SU-DHL-6 (cell line): ENCODE results near the gene MIB2.

Source experiments
- H2AFZ ChIP-seq: fragments of 200-600 bp; sonication (generic); 2 replicates; pipeline ENCODE4 v1.6.1; 2014; ENCODE audit warnings: low read depth, mild to moderate bottlenecking, moderate library complexity, mixed read lengths, antibody characterized with exemption, low read length; ENCODE audit not compliant: severe bottlenecking
- H3F3A ChIP-seq: fragments of 200-600 bp; shearing (Covaris generic); 2 replicates; pipeline ENCODE4 v1.6.0; 2016; ENCODE audit warnings: antibody characterized with exemption, mild to moderate bottlenecking; ENCODE audit not compliant: insufficient read depth
- H3K27ac ChIP-seq: fragments of 200-600 bp; sonication (generic); 2 replicates; pipeline ENCODE4 v1.5.1; 2016; ENCODE audit warnings: low read depth, mild to moderate bottlenecking, low read length, moderate library complexity, mixed read lengths
- H3K27me3 ChIP-seq: fragments of 200-600 bp; sonication (generic), shearing (Covaris generic); 2 replicates; pipeline ENCODE4 v1.6.0; 2014; ENCODE audit warnings: mild to moderate bottlenecking, low read length
- H3K36me3 ChIP-seq: fragments of 200-600 bp; sonication (generic); 2 replicates; pipeline ENCODE4 v1.6.1; 2014; ENCODE audit warnings: mild to moderate bottlenecking, low read length, mixed read lengths
- H3K4me2 ChIP-seq: fragments of 300-600, 200-600 bp; shearing (Covaris generic), sonication (generic); 2 replicates; pipeline ENCODE4 v1.6.0; 2014; ENCODE audit warnings: low read length, low read depth, mild to moderate bottlenecking; ENCODE audit not compliant: poor library complexity, severe bottlenecking
- H3K4me3 ChIP-seq: fragments of 200-600 bp; sonication (generic); 2 replicates; pipeline ENCODE4 v1.5.1; 2014; ENCODE audit warnings: antibody characterized with exemption, low read length, mild to moderate bottlenecking, mixed read lengths; ENCODE audit not compliant: insufficient read depth, poor library complexity, severe bottlenecking
- H3K79me2 ChIP-seq: fragments of 200-600 bp; sonication (generic); 2 replicates; pipeline ENCODE4 v1.6.1; 2014; ENCODE audit warnings: mild to moderate bottlenecking, low read length, moderate library complexity; ENCODE audit not compliant: insufficient read depth
- H3K9ac ChIP-seq: fragments of 200-600 bp; sonication (generic); 2 replicates; pipeline ENCODE4 v1.7.0; 2014; ENCODE audit warnings: mild to moderate bottlenecking, low read length
- H3K9me2 ChIP-seq: fragments of 200-600 bp; sonication (generic); replicated peaks from 2 replicates; pipeline ENCODE4 v1.6.1; 2014; ENCODE audit warnings: low read length; ENCODE audit not compliant: insufficient read depth
- H3K9me3 ChIP-seq: fragments of 200-600 bp; sonication (generic); 2 replicates; pipeline ENCODE4 v1.6.1; 2014; ENCODE audit warnings: low read length, mixed read lengths; ENCODE audit not compliant: insufficient read depth
- H4K20me1 ChIP-seq: fragments of 200-600 bp; sonication (generic); 2 replicates; pipeline ENCODE4 v1.6.1; 2014; ENCODE audit warnings: low read depth, mild to moderate bottlenecking, antibody characterized with exemption, low read length, moderate library complexity, mixed read lengths
- EZH2phosphoT487 ChIP-seq: fragments of 200-600 bp; sonication (generic), shearing (Covaris generic); conservative IDR thresholded peaks from 2 replicates; pipeline ENCODE4 v1.6.1; 2018; ENCODE audit warnings: mild to moderate bottlenecking, antibody characterized with exemption, low read length, moderate library complexity, mixed read lengths
- TF ChIP-seq, protein P1 (sequence below): fragments of 200-600 bp; sonication (generic); IDR thresholded peaks from one replicate; pipeline ENCODE4 v1.5.1; 2017; ENCODE audit warnings: antibody characterized with exemption, mild to moderate bottlenecking, low read length, moderate library complexity; ENCODE audit not compliant: insufficient read depth, poor library complexity, severe bottlenecking

Gene MIB2

DNA sequence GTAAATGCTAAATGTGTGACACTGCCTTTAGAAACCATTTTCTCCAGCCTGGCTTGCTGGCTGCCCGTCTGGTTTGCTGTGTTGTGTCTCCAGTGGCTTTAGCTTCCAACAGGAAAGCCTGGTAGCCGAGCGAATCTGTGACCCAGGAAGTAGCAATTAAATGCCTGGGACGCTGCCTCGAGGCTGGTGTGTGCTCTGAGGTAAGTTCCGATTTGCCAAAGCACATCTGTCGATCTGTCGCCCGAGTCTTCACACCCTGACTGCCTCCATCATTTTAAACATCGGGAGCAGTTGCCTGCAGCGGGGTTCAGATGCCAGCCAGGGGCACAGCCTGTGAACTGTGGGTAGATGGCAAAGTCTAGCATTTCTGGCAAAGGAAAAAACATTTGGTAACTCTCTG lies 2.2 kb downstream of the MIB2 start:
- no peak overlapping the region for H3K27ac ChIP-seq

DNA sequence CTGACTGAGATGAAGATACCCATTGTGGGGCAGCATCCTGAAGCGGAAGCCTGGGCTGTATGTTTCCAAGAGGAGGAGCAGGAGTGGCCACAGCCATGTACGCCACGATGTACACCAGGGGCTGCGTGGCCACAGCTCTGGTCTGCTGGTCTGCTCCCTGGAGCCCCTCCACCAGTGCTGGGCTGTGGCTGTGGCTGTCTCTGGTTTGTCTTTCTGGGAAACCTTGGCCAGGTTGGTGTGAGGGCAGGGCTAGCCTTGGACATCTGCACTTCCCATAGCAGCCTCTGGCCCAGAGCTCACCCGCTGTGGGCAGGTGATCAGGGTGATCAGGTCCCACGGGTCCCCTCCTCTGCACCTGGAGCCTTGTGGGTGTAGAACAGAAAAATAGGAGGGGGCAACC lies 2.6 kb downstream of the MIB2 start:
- no peak overlapping the region for H3K4me3 ChIP-seq
- H2AFZ ChIP-seq = no peak overlapping the region
- no peaks in the 10 kb centered on the region for H4K20me1 ChIP-seq
- H3K4me2 ChIP-seq = no peak overlapping the region
- H3K79me2 ChIP-seq = 0 out of 2 replicates have a peak, but pooled peaks cover 3% of the 10 kb centered on the region
- H3K9ac ChIP-seq = no peak overlapping the region
- no peak overlapping the region for H3K27ac ChIP-seq
- H3K9me3 ChIP-seq = no peaks in the 10 kb centered on the region
- H3K27me3 ChIP-seq = no peaks in the 10 kb centered on the region
- no peaks in the 10 kb centered on the region for H3K36me3 ChIP-seq
- no peaks in the 10 kb centered on the region for H3K9me2 ChIP-seq
- TF ChIP-seq EZH2phosphoT487 = no peak
- TF ChIP-seq, protein P1, sequence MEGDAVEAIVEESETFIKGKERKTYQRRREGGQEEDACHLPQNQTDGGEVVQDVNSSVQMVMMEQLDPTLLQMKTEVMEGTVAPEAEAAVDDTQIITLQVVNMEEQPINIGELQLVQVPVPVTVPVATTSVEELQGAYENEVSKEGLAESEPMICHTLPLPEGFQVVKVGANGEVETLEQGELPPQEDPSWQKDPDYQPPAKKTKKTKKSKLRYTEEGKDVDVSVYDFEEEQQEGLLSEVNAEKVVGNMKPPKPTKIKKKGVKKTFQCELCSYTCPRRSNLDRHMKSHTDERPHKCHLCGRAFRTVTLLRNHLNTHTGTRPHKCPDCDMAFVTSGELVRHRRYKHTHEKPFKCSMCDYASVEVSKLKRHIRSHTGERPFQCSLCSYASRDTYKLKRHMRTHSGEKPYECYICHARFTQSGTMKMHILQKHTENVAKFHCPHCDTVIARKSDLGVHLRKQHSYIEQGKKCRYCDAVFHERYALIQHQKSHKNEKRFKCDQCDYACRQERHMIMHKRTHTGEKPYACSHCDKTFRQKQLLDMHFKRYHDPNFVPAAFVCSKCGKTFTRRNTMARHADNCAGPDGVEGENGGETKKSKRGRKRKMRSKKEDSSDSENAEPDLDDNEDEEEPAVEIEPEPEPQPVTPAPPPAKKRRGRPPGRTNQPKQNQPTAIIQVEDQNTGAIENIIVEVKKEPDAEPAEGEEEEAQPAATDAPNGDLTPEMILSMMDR = no peak
- H3F3A ChIP-seq = no peaks in the 10 kb centered on the region; the same call in 1 of the 2 replicates

More for the DNA sequence above, 2.2 kb downstream of the MIB2 start:
- no peaks in the 10 kb centered on the region for H3K27me3 ChIP-seq
- H3K4me2 ChIP-seq = no peak overlapping the region
- no peaks in the 10 kb centered on the region for H3K9me3 ChIP-seq
- H4K20me1 ChIP-seq = no peaks in the 10 kb centered on the region
- H3K4me3 ChIP-seq = no peak overlapping the region
- H3K9ac ChIP-seq = no peak overlapping the region
- 0 out of 2 replicates have a peak, but pooled peaks cover 3% of the 10 kb centered on the region for H3K79me2 ChIP-seq
- no peak overlapping the region for H2AFZ ChIP-seq
- H3K36me3 ChIP-seq = no peaks in the 10 kb centered on the region
- no peaks in the 10 kb centered on the region; the same call in 1 of the 2 replicates for H3F3A ChIP-seq
- H3K9me2 ChIP-seq = no peaks in the 10 kb centered on the region
- TF ChIP-seq, protein P1 = no peak
- TF ChIP-seq EZH2phosphoT487 = no peak

DNA sequence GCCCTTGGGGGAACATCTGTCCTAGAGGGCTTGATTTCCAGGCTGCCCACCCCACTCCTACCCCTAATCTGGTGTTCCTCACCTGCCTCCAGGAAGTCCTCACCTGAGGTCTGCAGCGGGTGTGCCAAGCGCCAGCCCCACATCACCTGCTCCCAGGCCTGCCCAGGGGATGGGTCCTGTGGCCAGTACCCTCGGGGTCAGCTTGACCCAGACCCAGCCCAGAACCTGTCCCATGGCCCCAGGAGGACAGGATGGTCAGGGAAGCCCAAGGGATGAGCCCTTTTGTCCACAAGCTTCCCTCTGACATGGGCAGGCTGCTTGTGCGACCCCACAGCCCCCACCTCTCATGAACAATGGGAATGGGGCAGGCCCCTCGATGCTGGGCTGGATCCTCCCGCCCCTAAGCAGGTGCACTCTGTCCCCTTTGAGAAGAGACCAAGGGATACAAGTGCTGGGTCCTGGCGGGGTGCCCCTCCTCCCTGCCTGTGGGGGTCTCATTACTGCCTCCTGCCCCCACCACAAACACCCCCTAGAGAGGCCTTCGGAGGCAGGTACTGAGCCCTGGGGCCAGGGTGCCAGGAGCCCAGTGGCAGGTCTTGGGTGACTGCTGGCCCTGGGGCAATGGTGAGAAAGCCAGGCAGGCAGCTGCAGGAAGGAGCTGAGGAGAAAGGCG lies 3.2 kb downstream of the MIB2 start:
- Histone ChIP-seq H3K9me3 (no peaks in the 10 kb centered on the region), H3K27me3 (no peaks in the 10 kb centered on the region), H3K79me2 (0 out of 2 replicates have a peak, but pooled peaks cover 3% of the 10 kb centered on the region), H2AFZ (no peak overlapping the region), H4K20me1 (no peaks in the 10 kb centered on the region), H3K4me3 (no peak overlapping the region), H3K9ac (no peak overlapping the region), H3K36me3 (no peaks in the 10 kb centered on the region), H3K4me2 (no peak overlapping the region), H3K9me2 (no peaks in the 10 kb centered on the region), H3F3A (no peaks in the 10 kb centered on the region; the same call in 1 of the 2 replicates), H3K27ac (no peak overlapping the region)
- TF ChIP-seq EZH2phosphoT487 = no peak
- TF ChIP-seq, protein P1 = no peak
